NCI-H2227 (cell line): ENCODE results near the gene MRAP.

Experiments used
- DNase-seq: peaks from one replicate; lab custom pipeline; 2025; ENCODE audit not compliant: unreplicated experiment; lab: John Stamatoyannopoulos, UW

The MRAP gene

GRCh38 chr21:32347977-32348376 is 49.3 kb downstream of the MRAP start:
- no peak for DNase-seq

DNA sequence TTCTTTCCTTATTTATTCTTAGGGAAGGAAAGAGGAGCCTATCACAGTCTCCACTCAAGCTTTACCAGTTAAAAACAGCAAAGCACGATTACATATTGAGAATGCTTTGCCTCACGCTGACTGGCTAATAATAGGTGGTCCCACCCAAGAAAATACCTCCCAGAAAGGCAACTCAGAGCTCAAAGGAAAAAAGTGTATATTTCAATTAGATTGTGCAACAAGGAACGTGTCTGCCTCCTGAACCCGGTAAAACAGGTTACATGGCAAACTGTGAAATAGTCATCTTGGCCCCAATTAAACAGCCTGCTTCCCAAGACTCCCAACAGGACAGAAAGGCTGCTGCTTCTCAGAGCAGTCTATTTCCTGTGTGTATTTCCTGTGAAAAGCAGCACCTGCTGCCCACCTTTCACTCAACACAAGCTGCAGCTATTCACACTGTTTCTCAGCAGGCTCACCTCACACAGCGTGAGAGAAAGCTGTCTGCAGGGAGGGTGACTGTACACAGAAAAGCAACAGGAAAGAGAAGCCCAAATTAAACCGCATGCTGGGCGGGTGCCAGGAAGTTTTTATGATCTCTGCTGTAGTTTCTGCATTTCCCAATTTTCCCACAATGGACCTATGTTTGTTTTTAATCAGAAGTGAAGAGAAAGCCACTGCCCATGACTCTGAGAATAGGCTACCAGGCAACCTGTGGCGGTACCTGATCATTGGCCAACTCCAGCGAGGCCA is 50.1 kb downstream of the MRAP start:
- no peak for DNase-seq

DNA sequence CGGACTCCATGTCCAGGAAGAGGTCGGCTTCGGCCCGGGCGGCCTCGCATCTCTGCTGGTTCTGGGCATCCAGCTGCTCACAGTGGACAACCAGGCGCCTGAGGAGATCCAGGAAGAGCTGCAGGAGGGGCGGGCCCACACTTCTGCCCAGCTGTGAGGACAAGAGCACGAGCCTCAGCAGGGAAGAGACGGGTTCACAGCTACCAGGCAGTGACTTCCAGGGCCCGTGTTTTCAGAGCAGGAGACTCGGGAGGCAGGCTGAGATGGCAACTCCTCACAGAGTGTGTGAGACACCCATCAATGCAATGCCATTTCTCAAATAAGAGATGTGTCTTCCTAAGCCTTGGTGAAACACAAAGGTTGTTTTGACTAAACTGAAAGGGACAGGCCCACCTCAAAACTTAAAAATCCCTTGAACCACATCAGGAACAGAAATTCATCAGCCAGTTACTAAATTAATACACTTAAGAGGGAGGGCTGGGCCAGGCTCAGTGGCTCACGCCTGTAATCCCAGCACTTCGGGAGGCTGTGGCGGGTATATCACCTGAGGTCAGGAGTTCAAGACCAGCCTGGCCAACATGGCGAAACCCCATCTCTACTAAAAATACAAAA is 50.8 kb downstream of the MRAP start:
- no peak for DNase-seq

- DNase-seq: no peak
Measured at GRCh38 chr21:32350211-32350980, 51.7 kb downstream of the MRAP start.

DNA sequence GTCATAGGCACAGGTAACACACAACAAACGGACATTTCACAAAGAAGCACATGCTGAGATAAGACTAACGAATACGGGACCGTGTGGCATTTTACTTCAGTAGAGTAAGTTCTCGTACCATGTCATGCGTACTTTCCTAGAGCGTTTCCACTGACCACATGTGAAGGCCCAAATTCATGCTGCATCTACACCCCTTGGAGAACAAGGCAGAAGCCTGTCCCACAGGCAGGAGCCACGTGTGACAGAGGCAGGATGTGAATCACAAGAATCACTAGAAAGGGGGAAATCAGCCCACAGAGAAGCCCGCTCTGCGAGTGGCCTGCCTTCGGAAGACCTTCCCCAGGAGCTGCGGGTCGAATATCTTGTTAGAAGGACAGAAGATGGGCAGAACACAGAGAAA is 52.3 kb downstream of the MRAP start:
- DNase-seq: no peak

DNA sequence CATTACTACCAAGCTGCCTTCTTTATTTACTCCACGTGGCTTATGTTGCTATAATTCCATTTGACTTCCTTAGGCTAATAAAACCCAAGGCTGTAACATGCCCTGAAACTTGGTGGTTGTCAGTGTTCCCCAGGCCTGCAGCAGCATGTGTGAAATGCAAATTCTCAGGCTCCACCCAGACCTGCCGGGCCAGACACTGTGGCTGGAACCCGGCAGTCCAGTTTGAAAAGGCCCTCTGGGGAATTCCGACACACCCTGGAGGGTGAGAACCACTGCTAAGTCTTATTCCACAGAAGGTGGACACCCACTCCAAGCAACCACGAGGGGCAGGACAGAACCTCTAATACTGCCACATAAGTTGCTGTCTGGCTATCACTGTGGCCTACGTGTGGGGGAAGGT is 52.8 kb downstream of the MRAP start:
- no peak for DNase-seq

DNA sequence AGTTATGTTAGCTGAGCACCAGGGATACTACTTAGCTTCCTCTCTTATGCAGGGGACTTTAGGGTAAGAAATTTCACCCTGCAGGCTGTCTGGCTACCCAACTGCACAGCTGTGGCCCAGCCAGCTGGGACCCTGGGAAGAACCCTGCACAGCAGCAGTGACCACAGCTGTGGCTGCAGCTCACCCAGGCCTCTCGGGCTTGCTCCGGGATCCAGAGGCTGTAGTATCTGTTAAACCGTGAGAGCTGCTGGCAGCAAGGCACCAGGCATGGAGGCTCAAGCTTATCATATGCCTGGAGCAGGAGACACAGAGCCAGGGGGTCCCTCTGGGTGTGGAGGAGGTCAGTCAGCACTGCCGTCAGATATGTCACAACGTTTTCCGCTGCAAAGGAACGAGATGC is 53.9 kb downstream of the MRAP start:
- DNase-seq: no peak

GRCh38 chr21:32353002-32353711 is 54.5 kb downstream of the MRAP start:
- DNase-seq: no peak

- DNase-seq: no peak
Measured at GRCh38 chr21:32356874-32357395, 58.3 kb downstream of the MRAP start.

- DNase-seq: no peak
Measured at GRCh38 chr21:32359719-32360260, 61.1 kb downstream of the MRAP start.

- DNase-seq: no peak
Measured at GRCh38 chr21:32360401-32360975, 61.8 kb downstream of the MRAP start.
